GM10248 (cell line): ENCODE results near the gene SLX9.

ENCODE experiments used
- CTCF ChIA-PET: fragments of 300-600 bp; sonication (Branson Sonifier 250); formaldehyde crosslinking; extraction: SDS; loops from one replicate; lab custom pipeline; 2021; ENCODE audit warnings: antibody characterized with exemption; lab: Yijun Ruan, JAX
- POLR2A ChIA-PET: fragments of 350-650 bp; sonication (Branson Sonifier 250); formaldehyde crosslinking; extraction: SDS; loops from one replicate; lab custom pipeline; 2020; ENCODE audit warnings: antibody characterized with exemption; lab: Yijun Ruan, JAX
- DNase-seq: peaks from one replicate; pipeline ENCODE4 v3.0.0; 2012; ENCODE audit errors: extremely low spot score
- CTCF ChIP-seq: IDR thresholded peaks from 2 replicates; pipeline ENCODE4 v1.5.1; 2012; ENCODE audit warnings: mild to moderate bottlenecking, low read depth; ENCODE audit errors: extremely low read depth, missing control alignments, control extremely low read depth

The SLX9 gene

GRCh38 chr21:44933199-44933917 is 6.5 kb upstream of the SLX9 start:
- no peak for TF ChIP-seq CTCF
- CTCF ChIA-PET: interaction anchor here (0.8 to 9.3 kb wide), 11 partner anchors 9 to 207 kb away, joined by 3 to 104 read pairs (median 6); partner anchors contain the start of gene UBE2G2
- no peak for DNase-seq
- POLR2A ChIA-PET: no interaction called here

GRCh38 chr21:44933918-44934260 is 5.9 kb upstream of the SLX9 start:
- no peak for DNase-seq
- CTCF ChIA-PET: interaction anchor here (0.9 to 9.3 kb wide), 10 partner anchors 11 to 206 kb away, joined by 4 to 104 read pairs (median 7); partner anchors contain the start of gene UBE2G2
- no peak for TF ChIP-seq CTCF
- POLR2A ChIA-PET: no interaction called here

GRCh38 chr21:44934276-44934675 is 5.6 kb upstream of the SLX9 start:
- CTCF ChIA-PET: interaction anchor here (1.1 to 9.3 kb wide), 6 partner anchors 15 to 206 kb away, joined by 4 to 104 read pairs (median 6); partner anchors contain the start of gene UBE2G2
- TF ChIP-seq CTCF: no peak
- no peak for DNase-seq
- POLR2A ChIA-PET: no interaction called here

GRCh38 chr21:44934797-44935532 is 4.9 kb upstream of the SLX9 start:
- DNase-seq: no peak
- TF ChIP-seq CTCF: no peak
- CTCF ChIA-PET: interaction anchor here (1.0 to 9.3 kb wide), 7 partner anchors 16 to 205 kb away, joined by 3 to 104 read pairs (median 4); partner anchors contain the start of gene UBE2G2
- POLR2A ChIA-PET: no interaction called here

- no peak for DNase-seq
- ChIA-PET CTCF (interaction anchor here (0.8 to 1.9 kb wide), 3 partner anchors 62 to 202 kb away, joined by 3 to 8 read pairs (median 3); partner anchors contain the start of gene PTTG1IP), POLR2A (no interaction called here)
- TF ChIP-seq CTCF: no peak
These were observed 4.3 kb upstream of the SLX9 start for GRCh38 chr21:44935533-44935927.

DNA sequence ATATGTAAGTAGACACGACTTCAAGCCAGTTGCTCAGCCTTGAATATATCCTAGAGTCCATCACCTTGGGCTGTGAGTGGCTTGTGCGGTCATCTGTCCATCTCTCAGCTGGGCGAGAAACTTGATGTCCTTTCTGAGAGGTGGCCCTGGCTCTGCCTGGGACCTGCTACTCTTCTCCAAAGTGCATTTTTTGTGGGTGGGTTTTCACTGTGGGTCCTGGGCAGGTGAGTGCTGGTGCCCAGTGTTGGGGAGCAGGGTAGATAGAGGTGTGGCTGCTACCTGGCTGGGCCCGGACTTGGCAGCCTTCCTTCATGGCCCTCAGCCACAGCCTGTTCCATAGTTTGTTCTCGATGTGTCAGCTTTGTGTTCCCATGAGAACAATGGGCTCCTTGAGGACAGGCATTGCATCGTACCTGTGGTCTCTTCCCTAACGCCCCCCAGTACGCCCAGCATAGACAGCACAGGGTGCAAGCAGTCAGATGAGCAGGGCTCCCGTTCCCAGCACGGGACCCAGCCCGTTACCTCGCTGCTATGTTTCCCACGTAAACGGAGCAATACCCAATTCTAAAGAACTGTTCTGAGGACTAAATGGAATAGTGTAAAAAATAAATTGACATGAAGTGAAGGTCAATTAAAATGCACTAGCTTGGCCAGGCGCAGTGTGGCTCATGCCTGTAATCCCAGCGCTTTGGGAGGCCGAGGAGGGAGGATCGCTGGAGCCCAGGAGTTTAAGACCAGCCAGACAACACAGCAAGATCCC is 877 bp upstream of the SLX9 start:
- CTCF ChIA-PET: interaction anchor here (1.1 to 1.8 kb wide), 5 partner anchors 9 to 199 kb away, joined by 3 to 7 read pairs (median 4); no protein-coding TSS in a partner anchor
- POLR2A ChIA-PET: interaction anchor here (0.9 kb wide), 1 partner anchor 12 kb away, joined by 12 read pairs; no protein-coding TSS in a partner anchor
- TF ChIP-seq CTCF: no peak
- no peak for DNase-seq
